Suppressor macrophage (primary cell): ENCODE measurements around the gene TXNRD2.
"Not testable (repeated sequence)": the region's sequence is repeated elsewhere in the genome, so short reads cannot be mapped to it uniquely, and the experiment has no call there.

Experiments used
- DNase-seq, 4 experiments: peaks; one replicate each; pipeline ENCODE4 v3.0.0-alpha.2; 2020 to 2022

TXNRD2 gene

GRCh38 chr22:19886605-19887255 is 54.9 kb downstream of the TXNRD2 start:
- DNase-seq: peak; percentile 77 to 97 (median 88)

GRCh38 chr22:19885841-19886592 is 55.6 kb downstream of the TXNRD2 start:
- DNase-seq: no peak

GRCh38 chr22:19884954-19885751 is 56.5 kb downstream of the TXNRD2 start:
- DNase-seq: no peak

GRCh38 chr22:19884161-19884953 is 57.3 kb downstream of the TXNRD2 start:
- DNase-seq: no peak

GRCh38 chr22:19883446-19883845 is 58.2 kb downstream of the TXNRD2 start:
- DNase-seq: not testable (repeated sequence)

GRCh38 chr22:19882446-19883381 is 58.9 kb downstream of the TXNRD2 start:
- DNase-seq: no peak

GRCh38 chr22:19880786-19881569 is 60.6 kb downstream of the TXNRD2 start:
- DNase-seq: no peak

- no peak for DNase-seq
These were observed 61.4 kb downstream of the TXNRD2 start for GRCh38 chr22:19879992-19880785.

- no peak for DNase-seq
These were observed 62.0 kb downstream of the TXNRD2 start for GRCh38 chr22:19879643-19879991.

GRCh38 chr22:19879246-19879570 is 62.4 kb downstream of the TXNRD2 start:
- no peak for DNase-seq

GRCh38 chr22:19878461-19879245 is 63.0 kb downstream of the TXNRD2 start:
- no peak for DNase-seq

- no peak for DNase-seq
These were observed 63.8 kb downstream of the TXNRD2 start for GRCh38 chr22:19877626-19878339.

GRCh38 chr22:19876941-19877625 is 64.5 kb downstream of the TXNRD2 start:
- DNase-seq: no peak

- DNase-seq: no peak
These were observed 65.2 kb downstream of the TXNRD2 start for GRCh38 chr22:19876314-19876940.

- no peak for DNase-seq
These were observed 65.9 kb downstream of the TXNRD2 start for GRCh38 chr22:19875531-19876313.

GRCh38 chr22:19875061-19875530 is 66.5 kb downstream of the TXNRD2 start:
- no peak for DNase-seq
